HepG2 (cell line): ENCODE measurements around the gene SMIM13. TPM values are rescaled to one million over a fixed set of nuclear protein-coding genes. Genes with fewer than 3 reads are reported as not detected.

ENCODE experiments used
- HMGXB3 ChIP-seq: sonication (generic); formaldehyde crosslinking; IDR thresholded peaks from 2 replicates; pipeline ENCODE4 v1.4.0; 2020; ENCODE audit warnings: missing genetic modification reagents, borderline replicate concordance
- JDP2 ChIP-seq: sonication (generic); formaldehyde crosslinking; IDR thresholded peaks from 2 replicates; pipeline ENCODE4 v1.8.1; 2022; ENCODE audit warnings: missing genetic modification reagents, borderline replicate concordance
- KLF16 ChIP-seq, 2 experiments: sonication (generic) in 1 of 2; formaldehyde crosslinking in 1 of 2; IDR thresholded peaks; 2 replicates each; pipeline versions ENCODE4 v1.6.1 to v1.8.0; 2016 to 2023; ENCODE audit warnings: missing genetic modification reagents in 2 of 2, missing compliant biosample characterization in 1 of 2
- NFIB ChIP-seq: sonication (generic); formaldehyde crosslinking; IDR thresholded peaks from 2 replicates; pipeline ENCODE4 v1.9.0; 2021; ENCODE audit warnings: missing genetic modification reagents, mild to moderate bottlenecking, borderline replicate concordance
- NR2F6 ChIP-seq, 2 experiments: IDR thresholded peaks; 2 replicates each; pipeline ENCODE4 v1.6.1; 2016; ENCODE audit warnings: antibody characterized with exemption in 1 of 2, mild to moderate bottlenecking in 1 of 2
- RARA ChIP-seq: IDR thresholded peaks from 2 replicates; pipeline ENCODE4 v1.6.1; 2016; ENCODE audit warnings: missing genetic modification reagents, missing compliant biosample characterization
- polyA plus RNA-seq, 8 experiments: library from polyadenylated mRNA; depleted of rRNA in 3 of 8; stranded (reverse) in 7 of 8; unstranded in 1 of 8; fragments of >200 nt; fragmentation: Illumina TruSeq in 4 of 8; extraction: Trizol in 4 of 8; gene quantifications; 2 replicates each; pipeline versions ENCODE4 v1.2.1 to v1.2.3, GENCODE V29; 2011 to 2016; ENCODE audit warnings: low read depth in 4 of 8, missing spikeins in 1 of 8, mixed read lengths in 1 of 8; ENCODE audit not compliant: insufficient read depth in 1 of 8
- total RNA-seq, 5 experiments: library from RNA; depleted of rRNA; stranded (reverse); fragments of >200 nt; fragmentation: Illumina TruSeq; extraction: Trizol; gene quantifications; 2 replicates each; pipeline ENCODE4 v1.2.3, GENCODE V29; 2016; ENCODE audit warnings: low read depth in 1 of 5
- TF ChIP-seq, protein P1 (sequence below): IDR thresholded peaks from 2 replicates; pipeline ENCODE4 v1.6.1; 2012; ENCODE audit warnings: low read length, improper control_type of control experiment

Gene SMIM13
- total and polyA plus RNA-seq, 2 of the 13 experiments (the other 11 are each of a cell fraction or from before 2014, with no cell fraction given): 2.7 to 10.2 TPM

DNA sequence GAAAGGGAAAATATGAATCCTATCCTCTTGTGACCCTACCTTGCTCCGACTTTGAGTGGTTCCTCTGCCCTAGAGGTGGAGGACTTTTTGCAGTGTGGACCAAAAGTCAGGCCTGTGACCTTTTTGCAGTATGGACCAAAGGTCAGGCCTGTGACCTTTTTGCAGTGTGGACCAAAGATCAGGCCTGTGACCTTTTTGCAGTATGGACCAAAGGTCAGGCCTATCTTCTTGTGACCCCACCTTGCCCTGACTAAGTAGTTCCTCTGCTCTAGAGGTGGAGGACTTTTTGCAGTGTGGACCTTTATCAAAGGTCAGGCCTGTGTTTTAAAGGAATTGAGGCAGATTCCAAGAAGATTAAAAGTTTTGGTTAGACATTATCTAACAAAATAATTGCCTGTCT lies 28.7 kb downstream of the SMIM13 start (continued):
- TF ChIP-seq, protein P1, sequence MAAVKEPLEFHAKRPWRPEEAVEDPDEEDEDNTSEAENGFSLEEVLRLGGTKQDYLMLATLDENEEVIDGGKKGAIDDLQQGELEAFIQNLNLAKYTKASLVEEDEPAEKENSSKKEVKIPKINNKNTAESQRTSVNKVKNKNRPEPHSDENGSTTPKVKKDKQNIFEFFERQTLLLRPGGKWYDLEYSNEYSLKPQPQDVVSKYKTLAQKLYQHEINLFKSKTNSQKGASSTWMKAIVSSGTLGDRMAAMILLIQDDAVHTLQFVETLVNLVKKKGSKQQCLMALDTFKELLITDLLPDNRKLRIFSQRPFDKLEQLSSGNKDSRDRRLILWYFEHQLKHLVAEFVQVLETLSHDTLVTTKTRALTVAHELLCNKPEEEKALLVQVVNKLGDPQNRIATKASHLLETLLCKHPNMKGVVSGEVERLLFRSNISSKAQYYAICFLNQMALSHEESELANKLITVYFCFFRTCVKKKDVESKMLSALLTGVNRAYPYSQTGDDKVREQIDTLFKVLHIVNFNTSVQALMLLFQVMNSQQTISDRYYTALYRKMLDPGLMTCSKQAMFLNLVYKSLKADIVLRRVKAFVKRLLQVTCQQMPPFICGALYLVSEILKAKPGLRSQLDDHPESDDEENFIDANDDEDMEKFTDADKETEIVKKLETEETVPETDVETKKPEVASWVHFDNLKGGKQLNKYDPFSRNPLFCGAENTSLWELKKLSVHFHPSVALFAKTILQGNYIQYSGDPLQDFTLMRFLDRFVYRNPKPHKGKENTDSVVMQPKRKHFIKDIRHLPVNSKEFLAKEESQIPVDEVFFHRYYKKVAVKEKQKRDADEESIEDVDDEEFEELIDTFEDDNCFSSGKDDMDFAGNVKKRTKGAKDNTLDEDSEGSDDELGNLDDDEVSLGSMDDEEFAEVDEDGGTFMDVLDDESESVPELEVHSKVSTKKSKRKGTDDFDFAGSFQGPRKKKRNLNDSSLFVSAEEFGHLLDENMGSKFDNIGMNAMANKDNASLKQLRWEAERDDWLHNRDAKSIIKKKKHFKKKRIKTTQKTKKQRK: no peak
- TF ChIP-seq KLF16 (CRISPR knock-in tag; IDR thresholded peaks at IDR 0.05) (no peak), NR2F6 (IDR thresholded peaks at IDR 0.05) (peak; percentile 87), NR2F6 (CRISPR knock-in tag; IDR thresholded peaks at IDR 0.05) (peak; percentile 83), HMGXB3 (no peak), RARA (CRISPR knock-in tag) (0 out of 2 replicates have a peak, but pooled peaks have one; percentile 30), NFIB (CRISPR knock-in tag) (no peak), JDP2 (CRISPR knock-in tag) (no peak)
